HepG2 (cell line): ENCODE measurements around the gene ARMH4. TPM values are rescaled to one million over a fixed set of nuclear protein-coding genes. Genes with fewer than 3 reads are reported as not detected.

Experiments used
- ATAC-seq: fragments of 200-7000 bp; cut with Tn5 transposase; 3 replicates; pipeline ENCODE4 v1.9.1; 2020; ENCODE audit warnings: mild to moderate bottlenecking, moderate library complexity
- BruUV-seq: library from RNA; stranded (reverse); fragments of 400-500 nt; replicated peaks from 2 replicates; lab custom pipeline; 2021; lab: Mats Ljungman, UMichigan
- CTCF ChIA-PET: fragments of 300-600 bp; formaldehyde crosslinking; extraction: SDS; loops from one replicate; lab custom pipeline; 2021; ENCODE audit warnings: low total read pairs, inconsistent platforms, low intra/inter-chr PET ratio; lab: Yijun Ruan, JAX
- POLR2A ChIA-PET: fragments of 350-600 bp; sonication (Branson Sonifier 250); formaldehyde crosslinking; loops from one replicate; lab custom pipeline; 2020; ENCODE audit warnings: antibody characterized with exemption, inconsistent platforms; lab: Yijun Ruan, JAX
- DNase-seq: peaks from one replicate; pipeline ENCODE4 v3.0.0-alpha.2; 2015; ENCODE audit warnings: low spot score
- FAIRE-seq: peaks from 3 replicates; lab custom pipeline; 2011; peaks lifted over from hg19 to GRCh38; lab: Jason Lieb, UNC
- H2AFZ ChIP-seq: one replicate; pipeline ENCODE4 v1.6.1; 2011; ENCODE audit warnings: low read length, inconsistent platforms
- H3K27ac ChIP-seq: fragments of 300-600 bp; 3 replicates; pipeline ENCODE4 v1.8.0; 2011; ENCODE audit warnings: mixed run types, mild to moderate bottlenecking, mixed read lengths, low read length, inconsistent platforms; ENCODE audit not compliant: insufficient read depth; ENCODE audit errors: extremely low read length
- H3K27me3 ChIP-seq, 2 experiments: fragments of 200-600 bp in 1 of 2; 2 replicates in 1 of 2; 3 replicates in 1 of 2; pipeline versions ENCODE4 v1.6.0 to v1.8.0; 2011; ENCODE audit warnings: low read length in 2 of 2, mild to moderate bottlenecking in 2 of 2, moderate library complexity in 2 of 2, inconsistent platforms in 1 of 2; ENCODE audit not compliant: insufficient read depth in 2 of 2, control insufficient read depth in 1 of 2
- H3K36me3 ChIP-seq, 2 experiments: fragments of 200-600 bp in 1 of 2; replicated peaks in 1 of 2; 2 replicates in 1 of 2; 3 replicates in 1 of 2; pipeline versions ENCODE4 v1.5.1 to v1.8.0; 2011; ENCODE audit warnings: low read length in 2 of 2, inconsistent platforms in 1 of 2; ENCODE audit not compliant: insufficient read depth in 2 of 2, control insufficient read depth in 1 of 2
- H3K4me1 ChIP-seq: 2 replicates; pipeline ENCODE4 v1.5.1; 2012; ENCODE audit warnings: low read length, inconsistent platforms; ENCODE audit not compliant: insufficient read depth
- H3K4me2 ChIP-seq: 2 replicates; pipeline ENCODE4 v1.6.0; 2011; ENCODE audit warnings: low read depth, low read length, inconsistent platforms
- H3K4me3 ChIP-seq, 3 experiments: fragments of 200-600 bp in 1 of 3; sonication (generic), shearing (Covaris generic) in 1 of 3; replicated peaks in 1 of 3; 2 replicates each; pipeline ENCODE4 v1.5.1; 2011 to 2016; ENCODE audit warnings: low read length in 3 of 3, inconsistent platforms in 2 of 3, low read depth in 2 of 3, mild to moderate bottlenecking in 2 of 3, control low read depth in 1 of 3, mixed read lengths in 1 of 3; ENCODE audit not compliant: insufficient read depth in 1 of 3
- H3K79me2 ChIP-seq: one replicate; pipeline ENCODE4 v1.6.1; 2011; ENCODE audit warnings: low read length, inconsistent platforms; ENCODE audit not compliant: insufficient read depth
- H3K9ac ChIP-seq: 2 replicates; pipeline ENCODE4 v1.6.0; 2011; ENCODE audit warnings: mild to moderate bottlenecking, low read depth, low read length, inconsistent platforms; ENCODE audit not compliant: insufficient read depth
- H3K9me3 ChIP-seq: 2 replicates; pipeline ENCODE4 v1.5.1; 2012; ENCODE audit warnings: mild to moderate bottlenecking, low read length
- H4K20me1 ChIP-seq: 2 replicates; pipeline ENCODE4 v1.6.0; 2011; ENCODE audit warnings: inconsistent platforms, mild to moderate bottlenecking, low read length, moderate library complexity; ENCODE audit not compliant: insufficient read depth
- ARHGAP35 ChIP-seq: sonication (generic); formaldehyde crosslinking; IDR thresholded peaks from 2 replicates; pipeline ENCODE4 v1.9.0; 2022; ENCODE audit warnings: mild to moderate bottlenecking, inconsistent platforms, moderate library complexity, missing genetic modification reagents, borderline replicate concordance
- CERS6 ChIP-seq: sonication (generic); formaldehyde crosslinking; IDR thresholded peaks from 2 replicates; pipeline ENCODE4 v1.5.0; 2020; ENCODE audit warnings: missing genetic modification reagents
- MAF1 ChIP-seq: sonication (generic); formaldehyde crosslinking; IDR thresholded peaks from 2 replicates; pipeline ENCODE4 v1.5.0; 2020; ENCODE audit warnings: missing genetic modification reagents, borderline replicate concordance
- PCBP2 ChIP-seq: fragments of 200-400 bp; formaldehyde crosslinking; optimal IDR thresholded peaks from 2 replicates; pipeline ENCODE3; 2018; ENCODE audit warnings: low read length, low read depth; ENCODE audit not compliant: poor library complexity, severe bottlenecking
- TFDP1 ChIP-seq: IDR thresholded peaks from 2 replicates; pipeline ENCODE4 v1.6.1; 2016; ENCODE audit warnings: missing compliant biosample characterization, missing genetic modification reagents, borderline replicate concordance
- ZKSCAN1 ChIP-seq: fragments of 150-350 bp; IDR thresholded peaks from 2 replicates; pipeline ENCODE4 v1.6.1; 2014; ENCODE audit warnings: low read length
- ZNF44 ChIP-seq: sonication (generic); formaldehyde crosslinking; IDR thresholded peaks from 2 replicates; pipeline ENCODE4 v1.5.1; 2020; ENCODE audit warnings: mild to moderate bottlenecking, missing genetic modification reagents
- ZNF766 ChIP-seq: sonication (generic); formaldehyde crosslinking; IDR thresholded peaks from 2 replicates; pipeline ENCODE4 v1.5.0; 2020; ENCODE audit warnings: missing genetic modification reagents, borderline replicate concordance
- WGBS: methylation state at CpG from one replicate; pipeline ENCODE4 v1.1.6; 2017; ENCODE audit warnings: low lambda C conversion rate; 5-methylcytosine and 5-hydroxymethylcytosine counted together
- in situ Hi-C: cut with HindIII; loops from 2 replicates; pipeline ENCODE4 v1.10.0; 2017; ENCODE audit warnings: low pct_unique_long_range_greater_than_20kb; ENCODE audit not compliant: extremely low pct_ligation_motif_present
- intact Hi-C: fragments of 100-400 bp; cut with micrococcal nuclease; formaldehyde crosslinking; loops from one replicate; pipeline ENCODE4 v1.10.0; 2022; ENCODE audit not compliant: unreplicated experiment
- polyA plus RNA-seq, 8 experiments: library from polyadenylated mRNA; depleted of rRNA in 3 of 8; stranded (reverse) in 7 of 8; unstranded in 1 of 8; fragments of >200 nt; fragmentation: Illumina TruSeq in 4 of 8; extraction: Trizol in 4 of 8; gene quantifications; 2 replicates each; pipeline versions ENCODE4 v1.2.1 to v1.2.3, GENCODE V29; 2011 to 2016; ENCODE audit warnings: low read depth in 4 of 8, missing spikeins in 1 of 8, mixed read lengths in 1 of 8; ENCODE audit not compliant: insufficient read depth in 1 of 8
- total RNA-seq, 5 experiments: library from RNA; depleted of rRNA; stranded (reverse); fragments of >200 nt; fragmentation: Illumina TruSeq; extraction: Trizol; gene quantifications; 2 replicates each; pipeline ENCODE4 v1.2.3, GENCODE V29; 2016; ENCODE audit warnings: low read depth in 1 of 5

ARMH4 gene
- total and polyA plus RNA-seq, 2 of the 13 experiments (the other 11 are each of a cell fraction or from before 2014, with no cell fraction given), result 0.02 to 0.18 TPM

GRCh38 chr14:58130116-58130782 lies 21.8 kb downstream of the ARMH4 start (continued):
- TF ChIP-seq MAF1 (CRISPR knock-in tag) (no peak), TFDP1 (CRISPR knock-in tag) (no peak), PCBP2 (no peak), ZNF766 (CRISPR knock-in tag) (no peak), ZNF44 (CRISPR knock-in tag) (no peak), ARHGAP35 (CRISPR knock-in tag) (no peak)

- Histone ChIP-seq H3K4me1 (no peaks in the 10 kb centered on the region), H3K79me2 (no peaks in the 10 kb centered on the region), H3K36me3 (no peaks in the 10 kb centered on the region), H3K9me3 (no peaks in the 10 kb centered on the region), H4K20me1 (no peaks in the 10 kb centered on the region), H2AFZ (no peak overlapping the region), H3K4me3 (no peak overlapping the region), H3K27me3 (peaks cover 0 to 2% of the 10 kb centered on the region in 2 experiments; a peak in 1 of 5 replicates), H3K4me2 (no peak overlapping the region), H3K9ac (no peak overlapping the region), H3K27ac (no peak overlapping the region)
- intact Hi-C loops, result no loop called here
- ATAC-seq, result no peak
- no TSS peak for BruUV-seq
- FAIRE-seq, result no peak
- TF ChIP-seq CERS6 (CRISPR knock-in tag), result no peak
- TF ChIP-seq ZKSCAN1, result no peak
- ChIA-PET POLR2A (no interaction called here), CTCF (no interaction called here)
- WGBS, result 69% methylated on average over 4 of the region's 4 CpGs
- DNase-seq, result no peak
- in situ Hi-C loops, result no loop called here
Observed at GRCh38 chr14:58129208-58129607, 22.8 kb downstream of the ARMH4 start.
